Upper lobe of right lung (tissue), 1 donor: Measurements from ENCODE around the gene GCNT1. TPM values are rescaled to one million over a fixed set of nuclear protein-coding genes. Genes with fewer than 3 reads are reported as not detected.
"Not testable (repeated sequence)": the region's sequence is repeated elsewhere in the genome, so short reads cannot be mapped to it uniquely, and the experiment has no call there.

Source experiments
- ATAC-seq: fragments of 200-7000 bp; cut with Tn5 transposase; one replicate; pipeline ENCODE4 v1.9.1; 2020; ENCODE audit warnings: mild to moderate bottlenecking, moderate library complexity
- DNase-seq: peaks from one replicate; pipeline ENCODE4 v3.0.0-alpha.2; 2020
- H3K27ac ChIP-seq: fragments of 200-600 bp; one replicate; pipeline ENCODE4 v1.8.0; 2022
- H3K27me3 ChIP-seq: fragments of 200-600 bp; one replicate; pipeline ENCODE4 v1.8.0; 2022; ENCODE audit warnings: mild to moderate bottlenecking
- H3K36me3 ChIP-seq: fragments of 200-600 bp; one replicate; pipeline ENCODE4 v1.8.0; 2022
- H3K4me1 ChIP-seq: fragments of 200-600 bp; one replicate; pipeline ENCODE4 v1.8.0; 2022
- H3K4me3 ChIP-seq: fragments of 200-600 bp; one replicate; pipeline ENCODE4 v1.8.0; 2022; ENCODE audit warnings: mild to moderate bottlenecking
- H3K9me3 ChIP-seq: fragments of 200-600 bp; one replicate; pipeline ENCODE4 v1.8.0; 2022
- intact Hi-C: fragments of 100-400 bp; cut with DNase I; formaldehyde crosslinking; loops from one replicate; pipeline ENCODE4 v1.11.0; 2022
- total RNA-seq: library from RNA; stranded (reverse); fragmentation: NEBNext Ultra II Directional; extraction: Animal tissue kit (Norgen Biotek cat#: 25700); gene quantifications from one replicate; pipeline ENCODE4 v1.2.1, GENCODE V29; 2021
- TF ChIP-seq, protein P1 (sequence below): fragments of 200-600 bp; IDR thresholded peaks from one replicate; pipeline ENCODE4 v1.8.0; 2022; ENCODE audit warnings: antibody characterized with exemption
- donor health status: DM: no; HTN: yes; CAD: no; lungs with severe emphysema.

The GCNT1 gene
- total RNA-seq, 1 donor from 2014 or later, result 8.5 TPM

- H3K27ac ChIP-seq, result no peak overlapping the region
- DNase-seq (no peak), ATAC-seq (no peak)
- no peaks in the 10 kb centered on the region for H3K36me3 ChIP-seq
- intact Hi-C loops, result no loop called here
- TF ChIP-seq, protein P1, sequence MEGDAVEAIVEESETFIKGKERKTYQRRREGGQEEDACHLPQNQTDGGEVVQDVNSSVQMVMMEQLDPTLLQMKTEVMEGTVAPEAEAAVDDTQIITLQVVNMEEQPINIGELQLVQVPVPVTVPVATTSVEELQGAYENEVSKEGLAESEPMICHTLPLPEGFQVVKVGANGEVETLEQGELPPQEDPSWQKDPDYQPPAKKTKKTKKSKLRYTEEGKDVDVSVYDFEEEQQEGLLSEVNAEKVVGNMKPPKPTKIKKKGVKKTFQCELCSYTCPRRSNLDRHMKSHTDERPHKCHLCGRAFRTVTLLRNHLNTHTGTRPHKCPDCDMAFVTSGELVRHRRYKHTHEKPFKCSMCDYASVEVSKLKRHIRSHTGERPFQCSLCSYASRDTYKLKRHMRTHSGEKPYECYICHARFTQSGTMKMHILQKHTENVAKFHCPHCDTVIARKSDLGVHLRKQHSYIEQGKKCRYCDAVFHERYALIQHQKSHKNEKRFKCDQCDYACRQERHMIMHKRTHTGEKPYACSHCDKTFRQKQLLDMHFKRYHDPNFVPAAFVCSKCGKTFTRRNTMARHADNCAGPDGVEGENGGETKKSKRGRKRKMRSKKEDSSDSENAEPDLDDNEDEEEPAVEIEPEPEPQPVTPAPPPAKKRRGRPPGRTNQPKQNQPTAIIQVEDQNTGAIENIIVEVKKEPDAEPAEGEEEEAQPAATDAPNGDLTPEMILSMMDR, result no peak
- H3K9me3 ChIP-seq, result no peaks in the 10 kb centered on the region
- H3K27me3 ChIP-seq, result no peaks in the 10 kb centered on the region
- H3K4me3 ChIP-seq, result no peak overlapping the region
- H3K4me1 ChIP-seq, result no peaks in the 10 kb centered on the region
These were observed 33.1 kb upstream of the GCNT1 start for GRCh38 chr9:76425677-76426453.

DNA sequence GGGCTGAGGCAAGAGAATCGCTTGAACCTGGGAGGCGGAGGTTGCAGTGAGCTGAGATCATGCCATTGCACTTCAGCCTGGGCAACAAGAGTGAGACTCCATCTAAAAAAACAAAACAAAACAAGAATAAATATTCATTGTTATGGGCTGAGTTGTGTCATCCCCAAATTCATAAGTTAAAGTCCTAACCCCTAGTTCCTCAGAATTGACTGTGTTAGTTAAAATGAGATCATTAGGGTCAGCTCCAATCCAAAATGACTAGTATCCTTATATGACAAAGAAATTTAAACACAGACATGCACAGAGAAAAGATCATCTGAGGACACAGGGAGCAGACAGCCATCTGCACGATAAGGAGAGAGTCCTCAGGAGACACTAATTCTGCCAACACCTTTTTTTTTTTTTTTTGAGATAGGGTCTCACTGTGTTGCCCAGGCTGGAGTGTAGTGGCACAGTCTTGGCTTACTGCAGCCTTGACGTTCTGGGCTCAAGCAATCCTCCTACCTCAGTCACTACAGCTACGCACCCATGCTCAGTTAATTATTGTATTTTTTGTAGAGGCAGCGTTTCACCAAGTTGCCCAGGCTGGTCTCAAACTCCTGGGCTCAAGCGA is 32.1 kb upstream of the GCNT1 start:
- intact Hi-C loops, result no loop called here
- DNase-seq, result no peak
- TF ChIP-seq, protein P1, result no peak
- Histone ChIP-seq H3K36me3 (no peaks in the 10 kb centered on the region), H3K9me3 (no peaks in the 10 kb centered on the region), H3K4me1 (no peaks in the 10 kb centered on the region), H3K27ac (no peak overlapping the region), H3K4me3 (no peak overlapping the region), H3K27me3 (no peaks in the 10 kb centered on the region)
- no peak for ATAC-seq

DNA sequence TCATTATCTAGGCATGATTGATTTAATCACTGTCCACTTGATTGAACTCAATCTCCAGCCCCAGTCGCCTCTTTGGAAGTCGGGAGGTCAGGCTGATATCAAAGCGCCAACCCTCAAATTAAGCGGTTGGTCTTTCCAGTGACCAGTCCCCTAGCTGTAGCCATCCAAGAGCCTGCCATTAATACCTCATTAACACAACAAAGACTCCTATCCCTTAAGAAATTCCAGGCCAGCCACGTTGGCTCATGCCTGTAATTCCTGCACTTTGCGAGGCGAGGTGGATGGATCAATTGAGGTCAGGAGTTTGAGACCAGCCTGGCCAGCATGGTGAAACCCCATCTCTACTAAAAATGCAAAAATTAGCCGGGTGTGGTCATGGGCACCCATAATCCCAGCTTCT is 27.4 kb upstream of the GCNT1 start:
- no peak for DNase-seq
- Histone ChIP-seq H3K36me3 (no peaks in the 10 kb centered on the region), H3K4me1 (no peaks in the 10 kb centered on the region), H3K27ac (no peak overlapping the region), H3K4me3 (no peak overlapping the region), H3K9me3 (no peaks in the 10 kb centered on the region), H3K27me3 (no peaks in the 10 kb centered on the region)
- no peak for ATAC-seq
- TF ChIP-seq, protein P1, result no peak
- intact Hi-C loops, result no loop called here

GRCh38 chr9:76433406-76433805 is 25.6 kb upstream of the GCNT1 start:
- TF ChIP-seq, protein P1, result no peak
- no peaks in the 10 kb centered on the region for H3K27me3 ChIP-seq
- H3K4me1 ChIP-seq, result no peaks in the 10 kb centered on the region
- intact Hi-C loops, result no loop called here
- no peak overlapping the region for H3K27ac ChIP-seq
- H3K9me3 ChIP-seq, result no peaks in the 10 kb centered on the region
- no peak overlapping the region for H3K4me3 ChIP-seq
- H3K36me3 ChIP-seq, result no peaks in the 10 kb centered on the region
- no peak for ATAC-seq
- DNase-seq, result no peak

DNA sequence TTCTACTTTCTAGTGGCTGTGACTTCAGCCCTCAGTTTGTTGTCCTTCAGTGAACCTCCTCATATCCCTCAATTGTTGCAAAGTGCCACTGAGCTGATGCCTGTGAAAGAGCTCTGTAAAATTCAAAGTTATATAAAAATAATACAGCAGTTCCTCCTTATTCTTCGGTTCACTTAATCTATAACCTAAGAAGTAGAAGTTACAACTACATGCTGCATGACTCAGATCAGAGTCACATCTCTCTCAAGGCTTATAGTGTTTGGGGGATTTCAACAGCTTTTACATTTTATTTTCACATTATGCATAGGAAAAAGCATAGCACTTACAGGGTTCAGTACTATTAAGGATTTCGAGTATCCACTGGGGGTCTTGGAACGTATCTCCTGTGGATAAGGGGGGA is 25.1 kb upstream of the GCNT1 start:
- TF ChIP-seq, protein P1, result no peak
- Histone ChIP-seq H3K4me3 (no peak overlapping the region), H3K27me3 (no peaks in the 10 kb centered on the region), H3K36me3 (no peaks in the 10 kb centered on the region), H3K4me1 (no peaks in the 10 kb centered on the region), H3K27ac (no peak overlapping the region), H3K9me3 (no peaks in the 10 kb centered on the region)
- DNase-seq (no peak), ATAC-seq (no peak)
- intact Hi-C loops, result no loop called here

GRCh38 chr9:76434897-76435296 is 24.1 kb upstream of the GCNT1 start:
- intact Hi-C loops, H3K36me3 ChIP-seq, H3K27ac ChIP-seq, DNase-seq, H3K4me3 ChIP-seq, H3K27me3 ChIP-seq, ATAC-seq, H3K9me3 ChIP-seq, H3K4me1 ChIP-seq: not testable (repeated sequence)

DNA sequence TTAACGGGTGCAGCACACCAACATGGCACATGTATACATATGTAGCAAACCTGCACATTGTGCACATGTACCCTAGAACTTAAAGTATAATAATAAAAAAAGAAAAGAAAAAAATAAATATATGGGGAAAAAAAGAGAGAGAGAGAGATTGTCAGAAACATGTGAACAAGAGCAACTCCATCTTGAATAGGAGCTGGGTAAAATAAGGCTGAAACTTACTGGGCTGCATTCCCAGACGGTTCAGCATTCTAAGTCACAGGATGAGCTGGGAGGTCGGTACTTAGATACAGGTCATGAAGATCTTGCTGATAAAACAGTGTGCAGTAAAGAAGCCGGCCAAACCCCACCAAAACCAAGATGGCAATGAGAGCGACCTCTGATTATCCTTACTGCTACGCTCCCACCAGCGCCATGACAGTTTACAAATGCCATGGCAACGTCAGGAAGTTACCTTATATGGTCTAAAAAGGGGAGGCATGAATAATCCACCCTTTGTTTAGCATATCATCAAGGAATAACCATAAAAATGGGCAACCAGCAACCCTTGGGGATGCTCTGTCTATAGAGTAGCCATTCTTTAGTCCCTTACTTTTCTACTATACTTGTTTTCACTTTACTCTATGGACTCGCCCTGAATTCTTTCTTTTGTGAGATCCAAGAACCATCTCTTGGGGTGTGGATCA is 21.8 kb upstream of the GCNT1 start:
- DNase-seq, intact Hi-C loops, H3K27me3 ChIP-seq, H3K4me1 ChIP-seq, ATAC-seq, H3K9me3 ChIP-seq, H3K4me3 ChIP-seq, H3K36me3 ChIP-seq, H3K27ac ChIP-seq: not testable (repeated sequence)
